Activated T-cell treated with anti-CD3 and anti-CD28 coated beads, Interleukin-2, amount 50 U/mL, for 24 hours (primary cell): Measurements from ENCODE around the gene CCDC68.
A peak's percentile ranks its signal among the peaks of the same experiment; 100 is the strongest.
"Not testable (repeated sequence)": the region's sequence is repeated elsewhere in the genome, so short reads cannot be mapped to it uniquely, and the experiment has no call there.

ENCODE experiments used
- DNase-seq: peaks from one replicate; pipeline ENCODE4 v3.0.0-alpha.2; 2020
- H3K27ac Mint-ChIP-seq: 2 replicates; pipeline ENCODE4 v1.8.0; 2020; ENCODE audit warnings: mild to moderate bottlenecking, mixed read lengths
- H3K27me3 Mint-ChIP-seq: 2 replicates; pipeline ENCODE4 v1.8.0; 2020; ENCODE audit warnings: mixed read lengths
- H3K36me3 Mint-ChIP-seq: 2 replicates; pipeline ENCODE4 v1.8.0; 2020; ENCODE audit warnings: low read depth, mixed read lengths
- H3K4me1 Mint-ChIP-seq: 2 replicates; pipeline ENCODE4 v1.8.0; 2020; ENCODE audit warnings: low read depth, mixed read lengths
- H3K4me3 Mint-ChIP-seq: 2 replicates; pipeline ENCODE4 v1.8.0; 2020; ENCODE audit warnings: mild to moderate bottlenecking, moderate library complexity, mixed read lengths
- H3K9me3 Mint-ChIP-seq: 2 replicates; pipeline ENCODE4 v1.8.0; 2020; ENCODE audit warnings: mixed read lengths

The CCDC68 gene

DNA sequence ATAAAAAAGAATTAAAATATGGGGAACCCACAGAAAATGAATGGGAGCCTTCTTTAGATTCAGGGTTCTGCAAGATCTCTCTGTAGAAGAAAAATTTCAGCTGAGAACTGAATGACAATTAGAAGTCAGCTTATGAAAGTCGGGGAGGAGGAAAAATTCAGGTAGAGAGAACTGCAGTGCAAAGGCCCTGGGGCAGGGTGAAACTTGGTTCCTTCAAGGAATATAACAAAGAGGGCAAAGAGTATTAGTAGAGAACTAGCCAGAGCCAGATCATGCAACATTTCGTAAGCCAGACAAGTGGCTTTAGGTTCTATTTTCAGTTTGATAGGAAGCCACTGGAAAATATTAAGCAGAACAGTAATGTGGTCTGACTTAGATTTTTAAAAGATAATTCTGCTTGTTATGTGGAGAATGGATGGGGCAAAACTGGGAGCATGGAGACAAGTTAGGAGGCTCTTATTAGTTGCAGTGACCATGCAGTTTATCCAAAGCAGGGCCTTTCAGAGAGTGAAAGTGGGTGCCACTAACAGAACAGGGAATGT, 103.1 kb downstream of the CCDC68 start:
- no peak for DNase-seq
- no peaks in the 10 kb centered on the region for H3K9me3 Mint-ChIP-seq
- H3K4me1 Mint-ChIP-seq, result peaks cover 15% of the 10 kb centered on the region
- H3K27ac Mint-ChIP-seq, result no peak overlapping the region
- H3K4me3 Mint-ChIP-seq, result no peak overlapping the region
- no peaks in the 10 kb centered on the region for H3K27me3 Mint-ChIP-seq
- no peaks in the 10 kb centered on the region for H3K36me3 Mint-ChIP-seq

DNA sequence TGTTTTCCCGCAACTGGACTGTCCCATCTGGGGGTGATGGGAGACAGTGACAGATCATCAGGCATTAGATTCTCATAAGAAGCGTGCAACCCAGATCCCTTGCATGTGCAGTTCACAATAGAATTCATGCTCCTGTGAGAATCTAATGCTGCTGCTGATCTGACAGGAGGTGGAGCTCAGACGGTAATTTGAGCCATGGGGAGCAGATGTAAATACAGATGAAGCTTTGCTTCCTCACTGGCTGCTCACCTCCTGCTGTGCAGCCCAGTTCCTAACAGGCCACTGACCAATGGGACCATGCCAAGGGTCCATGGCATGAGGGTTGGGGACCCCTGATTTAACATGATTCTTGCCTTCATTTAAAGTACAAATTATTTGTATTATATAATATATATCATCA, 104.2 kb downstream of the CCDC68 start:
- not testable (repeated sequence) for H3K27me3 Mint-ChIP-seq, H3K9me3 Mint-ChIP-seq, DNase-seq, H3K36me3 Mint-ChIP-seq, H3K27ac Mint-ChIP-seq, H3K4me3 Mint-ChIP-seq
- H3K4me1 Mint-ChIP-seq, result peaks cover 15% of the 10 kb centered on the region

DNA sequence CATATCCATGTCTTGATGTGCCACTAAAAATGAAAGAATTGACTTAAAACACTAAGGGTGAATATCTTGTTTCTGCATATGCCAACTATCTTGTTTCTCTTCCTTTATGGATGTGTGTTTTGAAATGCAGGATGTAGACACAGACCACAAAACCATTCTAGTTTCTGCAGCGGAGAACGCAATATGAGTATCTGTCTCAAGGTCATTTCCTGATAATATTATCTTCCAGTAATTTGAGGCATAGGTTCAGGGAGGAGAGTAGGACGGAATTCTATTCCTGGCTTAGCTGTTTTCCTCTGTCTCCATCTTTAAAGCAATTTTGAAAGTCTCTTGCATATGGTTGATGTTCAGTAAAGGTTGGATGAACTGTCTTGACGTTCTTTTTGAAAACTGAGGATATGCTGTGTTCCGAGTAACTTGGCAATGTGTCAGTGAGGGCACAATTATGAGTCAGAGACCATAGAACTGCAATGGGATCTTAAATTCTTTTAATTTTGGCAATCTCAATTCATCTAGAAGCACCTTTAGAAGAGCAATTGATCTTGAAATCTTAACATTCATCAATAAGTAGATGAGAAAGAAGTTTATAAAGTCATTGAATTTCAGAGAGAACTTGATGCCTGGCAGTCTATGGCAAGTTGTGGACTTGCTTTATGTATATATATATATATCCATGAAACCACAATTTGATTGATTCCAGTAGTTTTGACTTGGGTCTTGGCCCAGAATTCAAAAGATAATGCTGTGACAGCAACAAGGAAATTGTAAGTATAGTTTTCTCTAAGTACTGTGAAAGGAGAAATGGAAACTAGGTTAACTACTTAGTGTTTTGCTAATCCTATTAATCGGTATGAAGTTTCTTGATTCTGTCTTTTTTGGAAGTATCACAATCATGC, 106.2 kb downstream of the CCDC68 start:
- H3K36me3 Mint-ChIP-seq, result no peaks in the 10 kb centered on the region
- H3K27ac Mint-ChIP-seq, result peak overlapping the region; percentile 18
- no peaks in the 10 kb centered on the region for H3K9me3 Mint-ChIP-seq
- H3K27me3 Mint-ChIP-seq, result no peaks in the 10 kb centered on the region
- H3K4me3 Mint-ChIP-seq, result peak overlapping the region; percentile 19
- H3K4me1 Mint-ChIP-seq, result peaks cover 15% of the 10 kb centered on the region
- DNase-seq, result no peak
